GM12878 (cell line): ENCODE results near the gene VN1R2. TPM values are rescaled to one million over a fixed set of nuclear protein-coding genes. Genes with fewer than 3 reads are reported as not detected.

ENCODE experiments used
- ASH2L ChIP-seq: fragments of 300-600, 200-600 bp; sonication (generic); IDR thresholded peaks from 2 replicates; pipeline ENCODE4 v1.6.1; 2017; ENCODE audit warnings: low read depth, mild to moderate bottlenecking, borderline replicate concordance
- EED ChIP-seq: sonication (generic); IDR thresholded peaks from 2 replicates; pipeline ENCODE4 v1.6.1; 2016; ENCODE audit warnings: antibody characterized with exemption, low read depth
- MYB ChIP-seq: fragments of 150-350 bp; IDR thresholded peaks from 2 replicates; pipeline ENCODE4 v1.6.1; 2014; ENCODE audit warnings: mild to moderate bottlenecking, low read depth, low read length, borderline replicate concordance
- POLR2AphosphoS2 ChIP-seq: IDR thresholded peaks from 2 replicates; pipeline ENCODE4 v1.6.1; 2011; ENCODE audit warnings: low read depth, mild to moderate bottlenecking, low read length, improper control_type of control experiment, moderate library complexity
- RAD21 ChIP-seq: IDR thresholded peaks from 2 replicates; pipeline ENCODE4 v1.6.1; 2011; ENCODE audit warnings: mild to moderate bottlenecking, low read depth, low read length, moderate library complexity; ENCODE audit not compliant: insufficient read depth
- TCF12 ChIP-seq: IDR thresholded peaks from 2 replicates; pipeline ENCODE4 v1.6.1; 2011; ENCODE audit warnings: low read depth, mild to moderate bottlenecking, low read length
- polyA plus RNA-seq, 11 experiments: library from polyadenylated mRNA; depleted of rRNA in 4 of 11; unstranded in 6 of 11; stranded (reverse) in 5 of 11; fragments of >200 nt; fragmentation: Nextera tagmentation in 4 of 11; fragmentation: Illumina TruSeq in 1 of 11; extraction: Ambion mirVana in 4 of 11; extraction: Trizol in 1 of 11; gene quantifications; 1 replicate in 1 of 11; 2 replicates in 10 of 11; pipeline versions ENCODE4 v1.2.1 to v1.2.3, GENCODE V29; 2011 to 2016; ENCODE audit warnings: inconsistent platforms in 2 of 11, missing spikeins in 2 of 11, low read depth in 1 of 11
- total RNA-seq, 4 experiments: library from RNA; depleted of rRNA in 3 of 4; stranded (reverse); fragments of >200 nt in 3 of 4; fragmentation: Illumina TruSeq in 1 of 4; extraction: Trizol in 1 of 4; gene quantifications; 2 replicates each; pipeline versions ENCODE4 v1.2.1 to v1.2.3, GENCODE V29; 2013 to 2021
- TF ChIP-seq, protein P1 (sequence below): fragments of 450-650 bp; formaldehyde crosslinking; IDR thresholded peaks from 2 replicates; pipeline ENCODE4 v1.4.0; 2022; ENCODE audit warnings: mild to moderate bottlenecking, moderate library complexity
- TF ChIP-seq, protein P2 (sequence below): fragments of 450-650 bp; IDR thresholded peaks from 2 replicates; pipeline ENCODE4 v1.6.1; 2017; ENCODE audit warnings: mild to moderate bottlenecking, low read depth, inconsistent platforms; ENCODE audit not compliant: poor library complexity, severe bottlenecking
- TF ChIP-seq, protein P3 (sequence below): IDR thresholded peaks from 2 replicates; pipeline ENCODE4 v1.6.1; 2011; ENCODE audit warnings: borderline replicate concordance, low read depth, mild to moderate bottlenecking, moderate library complexity, mixed read lengths, low read length; ENCODE audit not compliant: insufficient read depth; ENCODE audit errors: extremely low read length

Gene VN1R2
- total and polyA plus RNA-seq, 10 of the 15 experiments (the other 5 are each of a cell fraction or from before 2014, with no cell fraction given), result not detected

DNA sequence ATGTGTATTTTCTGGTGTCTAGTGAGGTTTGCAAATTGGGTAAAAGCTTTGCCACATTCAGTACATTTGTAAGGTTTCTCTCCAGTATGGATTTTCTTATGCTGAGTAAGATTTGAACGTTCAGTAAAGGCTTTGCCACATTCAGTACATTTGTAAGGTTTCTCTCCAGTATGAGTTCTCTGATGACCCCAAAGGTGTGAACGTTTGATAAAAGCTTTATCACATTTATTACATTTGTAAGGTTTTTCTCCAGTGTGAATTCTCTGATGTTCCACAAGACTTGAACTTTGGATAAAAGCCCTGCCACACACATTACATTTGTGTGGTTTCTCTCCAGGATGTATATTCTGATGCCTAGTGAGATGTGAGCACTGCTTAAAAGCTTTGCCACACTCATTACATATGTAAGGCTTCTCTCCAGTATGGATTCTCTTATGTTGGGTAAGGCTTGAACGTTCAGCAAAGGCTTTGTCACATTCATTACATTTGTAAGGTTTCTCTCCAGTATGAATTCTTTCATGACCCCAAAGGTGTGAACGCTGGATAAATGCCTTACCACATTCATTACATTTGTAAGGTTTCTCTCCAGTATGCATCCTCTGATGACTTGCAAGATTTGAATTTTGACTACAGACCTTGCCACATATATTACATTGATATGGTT, 20.8 kb upstream of the VN1R2 start (continued):
- TF ChIP-seq, protein P1, sequence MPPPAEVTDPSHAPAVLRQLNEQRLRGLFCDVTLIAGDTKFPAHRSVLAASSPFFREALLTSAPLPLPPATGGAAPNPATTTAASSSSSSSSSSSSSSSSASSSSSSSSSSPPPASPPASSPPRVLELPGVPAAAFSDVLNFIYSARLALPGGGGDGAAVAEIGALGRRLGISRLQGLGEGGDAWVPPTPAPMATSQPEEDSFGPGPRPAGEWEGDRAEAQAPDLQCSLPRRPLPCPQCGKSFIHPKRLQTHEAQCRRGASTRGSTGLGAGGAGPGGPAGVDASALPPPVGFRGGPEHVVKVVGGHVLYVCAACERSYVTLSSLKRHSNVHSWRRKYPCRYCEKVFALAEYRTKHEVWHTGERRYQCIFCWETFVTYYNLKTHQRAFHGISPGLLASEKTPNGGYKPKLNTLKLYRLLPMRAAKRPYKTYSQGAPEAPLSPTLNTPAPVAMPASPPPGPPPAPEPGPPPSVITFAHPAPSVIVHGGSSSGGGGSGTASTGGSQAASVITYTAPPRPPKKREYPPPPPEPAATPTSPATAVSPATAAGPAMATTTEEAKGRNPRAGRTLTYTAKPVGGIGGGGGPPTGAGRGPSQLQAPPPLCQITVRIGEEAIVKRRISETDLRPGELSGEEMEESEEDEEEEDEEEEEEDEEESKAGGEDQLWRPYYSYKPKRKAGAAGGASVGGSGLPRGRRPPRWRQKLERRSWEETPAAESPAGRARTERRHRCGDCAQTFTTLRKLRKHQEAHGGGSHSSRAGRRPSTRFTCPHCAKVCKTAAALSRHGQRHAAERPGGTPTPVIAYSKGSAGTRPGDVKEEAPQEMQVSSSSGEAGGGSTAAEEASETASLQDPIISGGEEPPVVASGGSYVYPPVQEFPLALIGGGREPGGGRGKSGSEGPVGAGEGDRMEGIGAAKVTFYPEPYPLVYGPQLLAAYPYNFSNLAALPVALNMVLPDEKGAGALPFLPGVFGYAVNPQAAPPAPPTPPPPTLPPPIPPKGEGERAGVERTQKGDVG (CRISPR knock-in tag), result no peak
- TF ChIP-seq MYB, result no peak
- TF ChIP-seq POLR2AphosphoS2, result no peak
- no peak for TF ChIP-seq RAD21
- no peak for TF ChIP-seq EED
- TF ChIP-seq, protein P2, sequence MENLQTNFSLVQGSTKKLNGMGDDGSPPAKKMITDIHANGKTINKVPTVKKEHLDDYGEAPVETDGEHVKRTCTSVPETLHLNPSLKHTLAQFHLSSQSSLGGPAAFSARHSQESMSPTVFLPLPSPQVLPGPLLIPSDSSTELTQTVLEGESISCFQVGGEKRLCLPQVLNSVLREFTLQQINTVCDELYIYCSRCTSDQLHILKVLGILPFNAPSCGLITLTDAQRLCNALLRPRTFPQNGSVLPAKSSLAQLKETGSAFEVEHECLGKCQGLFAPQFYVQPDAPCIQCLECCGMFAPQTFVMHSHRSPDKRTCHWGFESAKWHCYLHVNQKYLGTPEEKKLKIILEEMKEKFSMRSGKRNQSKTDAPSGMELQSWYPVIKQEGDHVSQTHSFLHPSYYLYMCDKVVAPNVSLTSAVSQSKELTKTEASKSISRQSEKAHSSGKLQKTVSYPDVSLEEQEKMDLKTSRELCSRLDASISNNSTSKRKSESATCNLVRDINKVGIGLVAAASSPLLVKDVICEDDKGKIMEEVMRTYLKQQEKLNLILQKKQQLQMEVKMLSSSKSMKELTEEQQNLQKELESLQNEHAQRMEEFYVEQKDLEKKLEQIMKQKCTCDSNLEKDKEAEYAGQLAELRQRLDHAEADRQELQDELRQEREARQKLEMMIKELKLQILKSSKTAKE, result no peak
- no peak for TF ChIP-seq ASH2L
- TF ChIP-seq, protein P3, sequence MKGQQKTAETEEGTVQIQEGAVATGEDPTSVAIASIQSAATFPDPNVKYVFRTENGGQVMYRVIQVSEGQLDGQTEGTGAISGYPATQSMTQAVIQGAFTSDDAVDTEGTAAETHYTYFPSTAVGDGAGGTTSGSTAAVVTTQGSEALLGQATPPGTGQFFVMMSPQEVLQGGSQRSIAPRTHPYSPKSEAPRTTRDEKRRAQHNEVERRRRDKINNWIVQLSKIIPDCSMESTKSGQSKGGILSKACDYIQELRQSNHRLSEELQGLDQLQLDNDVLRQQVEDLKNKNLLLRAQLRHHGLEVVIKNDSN, result no peak
- TF ChIP-seq TCF12, result no peak
